ENCODE results near the gene CWC27. TPM values are rescaled to one million over a fixed set of nuclear protein-coding genes. Genes with fewer than 3 reads are reported as not detected.

CWC27 gene
- total RNA-seq, 2 donors from 2014 or later = 37.5 to 39.1 TPM

GRCh38 chr5:65024681-65025080 lies 256.0 kb downstream of the CWC27 start:
- no peaks in the 10 kb centered on the region for H3K27me3 Mint-ChIP-seq (ENCODE audit: low read depth)
- DNase-seq (no peak), ATAC-seq (replicated peaks in 1 of 2) (no peak)
- H3K36me3 Mint-ChIP-seq (ENCODE audit: insufficient read depth in 2 of 2) = no peaks in the 10 kb centered on the region
- peaks cover 0 to 3% of the 10 kb centered on the region in 2 donors for H3K9me3 Mint-ChIP-seq
- peaks cover 32% of the 10 kb centered on the region for H3K4me1 Mint-ChIP-seq (ENCODE audit: low read depth)
- H3K4me3 Mint-ChIP-seq = no peak overlapping the region
- H3K27ac Mint-ChIP-seq = no peak overlapping the region

GRCh38 chr5:65026816-65027548 lies 258.3 kb downstream of the CWC27 start:
- H3K9me3 Mint-ChIP-seq = peaks cover 0 to 3% of the 10 kb centered on the region in 2 donors
- H3K27me3 Mint-ChIP-seq (ENCODE audit: low read depth) = no peaks in the 10 kb centered on the region
- H3K4me3 Mint-ChIP-seq = no peak overlapping the region
- ATAC-seq (replicated peaks in 1 of 2) (no peak), DNase-seq (no peak)
- H3K4me1 Mint-ChIP-seq (ENCODE audit: low read depth) = peaks cover 11% of the 10 kb centered on the region
- H3K27ac Mint-ChIP-seq = peak overlapping the region; percentile 10
- H3K36me3 Mint-ChIP-seq (ENCODE audit: insufficient read depth in 2 of 2) = peaks cover 0 to 1% of the 10 kb centered on the region in 2 donors

GRCh38 chr5:65029178-65029577 lies 260.4 kb downstream of the CWC27 start:
- Mint-ChIP-seq H3K4me3 (no peak overlapping the region), H3K27ac (no peak overlapping the region), H3K4me1 (ENCODE audit: low read depth) (peaks cover 11% of the 10 kb centered on the region), H3K27me3 (ENCODE audit: low read depth) (no peaks in the 10 kb centered on the region), H3K9me3 (peaks cover 0 to 3% of the 10 kb centered on the region in 2 donors), H3K36me3 (ENCODE audit: insufficient read depth in 2 of 2) (peaks cover 0 to 1% of the 10 kb centered on the region in 2 donors)
- no peak for ATAC-seq (replicated peaks in 1 of 2)
- no peak for DNase-seq

DNA sequence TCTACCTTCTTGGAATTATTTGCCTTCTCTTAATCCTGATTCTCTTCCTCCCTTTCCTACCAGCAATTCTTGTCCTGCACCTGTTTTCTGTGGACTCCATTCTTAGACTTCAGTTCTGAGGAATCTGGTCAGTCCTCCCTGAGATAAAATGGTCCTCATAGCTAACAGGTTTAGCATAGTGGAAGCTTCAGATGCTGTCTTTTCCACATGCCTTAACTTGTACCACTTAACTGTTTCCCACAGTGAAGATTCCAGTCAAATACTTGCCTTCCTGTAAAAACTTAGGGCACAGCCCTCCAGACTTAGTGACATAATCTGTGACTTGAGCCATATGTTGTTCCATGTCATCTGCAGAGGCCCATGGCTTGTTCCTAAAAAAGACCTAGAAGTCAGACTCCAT lies 261.3 kb downstream of the CWC27 start:
- Mint-ChIP-seq H3K36me3 (ENCODE audit: insufficient read depth in 2 of 2) (peaks cover 0 to 1% of the 10 kb centered on the region in 2 donors), H3K4me3 (no peak overlapping the region), H3K27me3 (ENCODE audit: low read depth) (no peaks in the 10 kb centered on the region), H3K9me3 (peaks cover 0 to 3% of the 10 kb centered on the region in 2 donors), H3K27ac (no peak overlapping the region), H3K4me1 (ENCODE audit: low read depth) (peaks cover 11% of the 10 kb centered on the region)
- ATAC-seq (replicated peaks in 1 of 2) (no peak), DNase-seq (no peak)

DNA sequence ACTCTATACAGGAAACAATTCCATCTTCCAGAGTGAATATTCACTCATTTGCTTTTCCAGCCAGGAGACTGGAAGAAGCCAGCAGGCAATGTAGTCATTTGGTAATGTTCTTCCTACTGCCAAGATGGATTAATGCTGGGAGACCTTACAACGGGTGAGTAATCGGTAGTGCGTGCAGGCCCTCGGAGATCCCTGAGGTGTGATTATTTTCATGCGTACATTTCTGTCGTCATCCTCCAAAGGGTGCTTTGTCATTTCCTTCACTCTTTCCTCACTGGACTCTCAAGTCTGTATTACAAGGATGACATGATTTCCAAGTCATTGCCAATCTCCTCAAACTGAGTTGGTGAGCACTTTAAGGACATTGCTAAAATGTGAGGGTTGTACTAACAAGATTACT lies 263.5 kb downstream of the CWC27 start:
- Mint-ChIP-seq H3K27ac (no peak overlapping the region), H3K4me3 (no peak overlapping the region)
- ATAC-seq (replicated peaks in 1 of 2) = no peak

GRCh38 chr5:65034029-65034812 lies 265.5 kb downstream of the CWC27 start:
- Mint-ChIP-seq H3K4me3 (peak overlapping the region; percentile 23 to 42), H3K27ac (no peak overlapping the region)
- DNase-seq = no peak

More for the DNA sequence above, 263.5 kb downstream of the CWC27 start:
- H3K4me1 Mint-ChIP-seq (ENCODE audit: low read depth) = peaks cover 15% of the 10 kb centered on the region
- no peak for DNase-seq
- peaks cover 0 to 1% of the 10 kb centered on the region in 2 donors for H3K9me3 Mint-ChIP-seq
- no peaks in the 10 kb centered on the region for H3K27me3 Mint-ChIP-seq (ENCODE audit: low read depth)
- peaks cover 0 to 1% of the 10 kb centered on the region in 2 donors for H3K36me3 Mint-ChIP-seq (ENCODE audit: insufficient read depth in 2 of 2)

GRCh38 chr5:65034813-65035209 lies 266.1 kb downstream of the CWC27 start:
- peaks cover 27% of the 10 kb centered on the region for H3K4me1 Mint-ChIP-seq (ENCODE audit: low read depth)
- peak overlapping the region; percentile 82 to 91 for H3K4me3 Mint-ChIP-seq
- peaks cover 0 to 1% of the 10 kb centered on the region in 2 donors for H3K9me3 Mint-ChIP-seq
- DNase-seq (no peak), ATAC-seq (replicated peaks in 1 of 2) (no peak)
- peak overlapping the region; percentile 89 for H3K27ac Mint-ChIP-seq
- no peaks in the 10 kb centered on the region for H3K27me3 Mint-ChIP-seq (ENCODE audit: low read depth)
- peaks cover 0 to 1% of the 10 kb centered on the region in 2 donors for H3K36me3 Mint-ChIP-seq (ENCODE audit: insufficient read depth in 2 of 2)

More at GRCh38 chr5:65034029-65034812, 265.5 kb downstream of the CWC27 start:
- Mint-ChIP-seq H3K9me3 (peaks cover 0 to 1% of the 10 kb centered on the region in 2 donors), H3K4me1 (ENCODE audit: low read depth) (peaks cover 27% of the 10 kb centered on the region), H3K27me3 (ENCODE audit: low read depth) (no peaks in the 10 kb centered on the region), H3K36me3 (ENCODE audit: insufficient read depth in 2 of 2) (peaks cover 0 to 1% of the 10 kb centered on the region in 2 donors)
- ATAC-seq (replicated peaks in 1 of 2) = no peak

DNA sequence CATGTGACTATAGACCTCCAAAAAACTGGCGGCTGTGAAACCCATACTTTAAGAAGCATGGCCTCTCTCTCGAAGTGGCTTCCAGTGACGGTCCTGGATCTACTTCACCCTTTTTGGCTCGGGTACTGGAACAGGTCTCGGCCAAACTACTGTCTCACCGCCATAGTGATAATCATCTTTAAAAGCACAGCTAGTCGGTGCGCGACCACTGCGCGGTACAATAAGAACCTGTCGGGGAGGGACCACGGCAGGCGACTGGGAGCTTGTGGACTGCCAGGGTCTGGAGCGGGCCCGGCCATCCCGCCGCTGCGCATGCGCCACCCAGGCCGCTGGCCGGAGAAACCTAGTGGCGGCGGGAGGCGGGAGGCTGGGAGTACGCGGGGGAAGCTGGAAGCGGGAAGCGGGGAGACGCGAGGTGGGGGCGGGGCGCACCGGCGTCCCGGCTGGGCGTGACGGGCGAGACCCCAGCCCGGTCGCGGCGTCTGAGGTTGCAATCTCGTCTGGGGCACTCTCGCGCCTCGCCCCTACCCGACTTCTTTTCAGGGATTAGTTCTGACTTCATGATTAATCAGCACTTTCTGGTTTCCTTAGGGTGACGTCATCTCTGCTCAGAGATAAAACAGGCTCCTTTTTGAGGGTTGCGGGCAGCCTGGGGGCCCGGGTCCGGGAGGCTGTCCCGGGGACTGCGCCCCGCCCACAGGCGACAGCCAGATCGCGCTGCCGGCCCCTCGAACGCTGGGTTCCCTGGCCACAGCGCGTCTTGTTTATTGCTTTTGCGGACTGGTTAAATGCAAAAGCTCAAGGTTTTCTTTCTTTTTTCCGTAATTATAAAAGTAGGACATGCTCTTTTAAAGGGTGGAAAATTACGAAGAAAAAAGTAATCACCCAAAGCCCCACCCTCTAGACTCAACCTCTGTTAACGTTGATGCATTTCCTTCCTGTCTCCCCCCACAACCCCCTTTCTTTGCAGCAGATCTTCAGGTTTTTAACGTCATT lies 266.8 kb downstream of the CWC27 start:
- DNase-seq (peak; percentile 87 to 88), ATAC-seq (replicated peaks in 1 of 2) (peak; percentile 92 to 93)
- Mint-ChIP-seq H3K27me3 (ENCODE audit: low read depth) (no peaks in the 10 kb centered on the region), H3K4me1 (ENCODE audit: low read depth) (peaks cover 27% of the 10 kb centered on the region), H3K4me3 (peak overlapping the region; percentile 82 to 91), H3K36me3 (ENCODE audit: insufficient read depth in 2 of 2) (peaks cover 0 to 1% of the 10 kb centered on the region in 2 donors), H3K9me3 (peaks cover 0 to 1% of the 10 kb centered on the region in 2 donors), H3K27ac (peak overlapping the region; percentile 90)

DNA sequence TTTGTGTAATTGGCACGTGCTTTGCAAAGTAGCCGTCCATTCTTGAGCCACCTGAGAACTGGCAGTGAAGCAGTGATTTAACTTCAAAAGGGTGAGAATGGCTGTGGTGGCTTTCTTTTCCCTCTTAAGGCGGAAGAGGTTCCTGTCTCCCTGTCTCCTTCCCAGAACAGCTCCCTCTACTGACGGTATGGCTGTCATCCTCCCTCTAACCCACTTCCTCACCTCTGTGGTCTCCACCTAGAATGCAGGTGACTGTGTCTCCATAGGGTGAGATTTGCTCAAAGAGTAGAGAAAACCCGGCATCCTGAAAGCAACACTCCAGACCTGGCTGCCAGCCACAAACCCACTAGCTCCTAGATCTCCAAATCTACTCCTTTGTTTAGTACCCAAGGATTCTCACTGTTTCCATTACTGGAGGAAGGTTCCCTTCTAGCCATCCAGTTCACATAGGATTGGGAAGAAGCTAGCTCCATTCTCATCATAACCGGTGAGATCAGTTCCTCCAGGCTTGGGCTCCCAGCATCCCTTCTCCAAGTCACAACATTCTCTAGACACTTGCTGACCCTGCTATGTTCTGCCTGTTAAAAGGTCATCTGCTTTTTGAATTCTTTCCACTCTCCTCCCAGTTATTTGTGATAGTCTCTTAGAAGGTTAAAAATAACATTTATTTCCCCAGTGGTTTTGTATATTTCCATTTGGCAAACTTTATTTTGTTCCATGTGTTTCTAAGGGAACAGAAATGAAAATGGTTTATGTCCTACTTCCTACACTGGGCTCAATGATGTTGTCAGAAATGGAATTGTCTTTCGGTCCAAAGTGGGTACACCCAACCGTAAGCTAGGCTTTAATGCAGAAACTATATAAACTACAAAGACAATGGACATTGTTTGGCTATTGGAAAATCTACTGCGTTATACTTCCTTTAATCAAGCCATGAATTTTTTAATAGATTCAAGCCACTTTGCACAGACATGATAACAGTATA lies 269.4 kb downstream of the CWC27 start:
- ATAC-seq (replicated peaks in 1 of 2) = no peak
- peak overlapping the region; percentile 40 for H3K27ac Mint-ChIP-seq

GRCh38 chr5:65041296-65042158 lies 272.8 kb downstream of the CWC27 start:
- Mint-ChIP-seq H3K27ac (no peak overlapping the region), H3K27me3 (ENCODE audit: low read depth) (no peaks in the 10 kb centered on the region), H3K36me3 (ENCODE audit: insufficient read depth in 2 of 2) (no peaks in the 10 kb centered on the region), H3K9me3 (peaks cover 0 to 2% of the 10 kb centered on the region in 2 donors), H3K4me3 (no peak overlapping the region), H3K4me1 (ENCODE audit: low read depth) (peaks cover 31% of the 10 kb centered on the region)
- DNase-seq (no peak), ATAC-seq (replicated peaks in 1 of 2) (no peak)

More for the DNA sequence above, 269.4 kb downstream of the CWC27 start:
- H3K4me3 Mint-ChIP-seq = peak overlapping the region; percentile 52 to 91
- peaks cover 38% of the 10 kb centered on the region for H3K4me1 Mint-ChIP-seq (ENCODE audit: low read depth)
- H3K36me3 Mint-ChIP-seq (ENCODE audit: insufficient read depth in 2 of 2) = no peaks in the 10 kb centered on the region
- H3K27me3 Mint-ChIP-seq (ENCODE audit: low read depth) = no peaks in the 10 kb centered on the region
- H3K9me3 Mint-ChIP-seq = peaks cover 0 to 3% of the 10 kb centered on the region in 2 donors
- no peak for DNase-seq

DNA sequence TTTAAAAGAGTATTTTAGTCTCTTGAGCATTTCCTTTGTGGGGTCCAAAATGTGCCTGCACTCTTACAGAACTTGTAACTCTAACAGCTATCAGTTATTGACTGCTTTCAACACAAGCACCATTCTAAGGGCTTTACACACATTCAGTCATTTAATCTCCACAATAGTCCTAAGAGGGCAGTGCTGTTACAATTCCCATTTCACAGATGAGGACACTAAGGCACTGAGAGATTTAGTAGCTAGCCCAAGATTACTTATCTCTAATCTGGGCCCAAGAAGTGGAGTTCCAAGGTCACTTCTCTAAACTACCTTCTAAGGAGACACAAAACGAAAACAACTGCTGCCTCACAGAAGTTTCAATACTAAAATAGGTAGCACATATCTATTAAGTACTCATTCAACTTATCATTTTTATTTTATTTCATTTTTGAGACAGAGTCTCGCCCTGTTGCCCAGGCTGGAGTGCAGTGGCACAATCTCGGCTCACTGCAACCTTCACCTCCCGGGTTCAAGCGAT lies 275.2 kb downstream of the CWC27 start:
- ATAC-seq (replicated peaks in 1 of 2) = no peak
- Mint-ChIP-seq H3K4me1 (ENCODE audit: low read depth) (peaks cover 11% of the 10 kb centered on the region), H3K27me3 (ENCODE audit: low read depth) (no peaks in the 10 kb centered on the region), H3K9me3 (peaks cover 0 to 2% of the 10 kb centered on the region in 2 donors), H3K36me3 (ENCODE audit: insufficient read depth in 2 of 2) (no peaks in the 10 kb centered on the region), H3K27ac (no peak overlapping the region), H3K4me3 (no peak overlapping the region)
- DNase-seq = no peak

All from activated T-cell treated with anti-CD3 and anti-CD28 coated beads, Interleukin-2, amount 50 U/mL, for 72 hours (primary cell).